ENCODE results near the gene PRKACB.

DNA sequence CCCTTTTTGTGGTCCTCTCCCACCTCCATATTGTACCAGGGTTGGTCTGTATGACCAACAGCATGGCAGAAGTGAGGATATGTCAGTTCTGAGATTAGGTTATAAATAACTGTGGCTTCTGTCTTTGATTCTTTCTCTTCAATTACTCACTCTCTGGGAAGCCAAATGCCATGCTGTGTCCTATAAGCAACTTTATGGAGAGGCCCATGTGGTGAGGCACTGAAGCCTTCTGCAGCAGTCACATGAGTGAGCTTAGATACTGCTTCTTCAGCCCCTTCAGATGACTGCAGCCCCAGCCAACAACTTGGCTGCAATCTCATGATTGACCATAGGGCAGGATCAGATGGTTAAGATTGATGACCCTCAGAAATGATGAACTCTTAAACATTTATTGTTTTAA lies 123.4 kb downstream of the PRKACB start:
- TF ChIP-seq EZH2 (IDR thresholded peaks at IDR 0.05; ENCODE audit: low read depth, unreplicated experiment) (no peak), JUNB (IDR thresholded peaks at IDR 0.05; ENCODE audit: unreplicated experiment) (no peak), CREB1 (CRISPR knock-in tag; IDR thresholded peaks at IDR 0.05; ENCODE audit: low read depth) (no peak), POLR2AphosphoS5 (IDR thresholded peaks at IDR 0.05; ENCODE audit: low read depth) (no peak), EZH2phosphoT487 (IDR thresholded peaks at IDR 0.05; ENCODE audit: unreplicated experiment) (no peak), ZNF114 (CRISPR knock-in tag; IDR thresholded peaks at IDR 0.05) (no peak), NANOG (IDR thresholded peaks at IDR 0.05; ENCODE audit: borderline replicate concordance) (no peak)
- TF ChIP-seq, protein P1, sequence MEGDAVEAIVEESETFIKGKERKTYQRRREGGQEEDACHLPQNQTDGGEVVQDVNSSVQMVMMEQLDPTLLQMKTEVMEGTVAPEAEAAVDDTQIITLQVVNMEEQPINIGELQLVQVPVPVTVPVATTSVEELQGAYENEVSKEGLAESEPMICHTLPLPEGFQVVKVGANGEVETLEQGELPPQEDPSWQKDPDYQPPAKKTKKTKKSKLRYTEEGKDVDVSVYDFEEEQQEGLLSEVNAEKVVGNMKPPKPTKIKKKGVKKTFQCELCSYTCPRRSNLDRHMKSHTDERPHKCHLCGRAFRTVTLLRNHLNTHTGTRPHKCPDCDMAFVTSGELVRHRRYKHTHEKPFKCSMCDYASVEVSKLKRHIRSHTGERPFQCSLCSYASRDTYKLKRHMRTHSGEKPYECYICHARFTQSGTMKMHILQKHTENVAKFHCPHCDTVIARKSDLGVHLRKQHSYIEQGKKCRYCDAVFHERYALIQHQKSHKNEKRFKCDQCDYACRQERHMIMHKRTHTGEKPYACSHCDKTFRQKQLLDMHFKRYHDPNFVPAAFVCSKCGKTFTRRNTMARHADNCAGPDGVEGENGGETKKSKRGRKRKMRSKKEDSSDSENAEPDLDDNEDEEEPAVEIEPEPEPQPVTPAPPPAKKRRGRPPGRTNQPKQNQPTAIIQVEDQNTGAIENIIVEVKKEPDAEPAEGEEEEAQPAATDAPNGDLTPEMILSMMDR (conservative IDR thresholded peaks at IDR 0.05; ENCODE audit: low read depth in 2 of 2): no peak
- TF ChIP-seq, protein P2, sequence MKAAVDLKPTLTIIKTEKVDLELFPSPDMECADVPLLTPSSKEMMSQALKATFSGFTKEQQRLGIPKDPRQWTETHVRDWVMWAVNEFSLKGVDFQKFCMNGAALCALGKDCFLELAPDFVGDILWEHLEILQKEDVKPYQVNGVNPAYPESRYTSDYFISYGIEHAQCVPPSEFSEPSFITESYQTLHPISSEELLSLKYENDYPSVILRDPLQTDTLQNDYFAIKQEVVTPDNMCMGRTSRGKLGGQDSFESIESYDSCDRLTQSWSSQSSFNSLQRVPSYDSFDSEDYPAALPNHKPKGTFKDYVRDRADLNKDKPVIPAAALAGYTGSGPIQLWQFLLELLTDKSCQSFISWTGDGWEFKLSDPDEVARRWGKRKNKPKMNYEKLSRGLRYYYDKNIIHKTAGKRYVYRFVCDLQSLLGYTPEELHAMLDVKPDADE (IDR thresholded peaks at IDR 0.05): no peak
- TF ChIP-seq, protein P3, sequence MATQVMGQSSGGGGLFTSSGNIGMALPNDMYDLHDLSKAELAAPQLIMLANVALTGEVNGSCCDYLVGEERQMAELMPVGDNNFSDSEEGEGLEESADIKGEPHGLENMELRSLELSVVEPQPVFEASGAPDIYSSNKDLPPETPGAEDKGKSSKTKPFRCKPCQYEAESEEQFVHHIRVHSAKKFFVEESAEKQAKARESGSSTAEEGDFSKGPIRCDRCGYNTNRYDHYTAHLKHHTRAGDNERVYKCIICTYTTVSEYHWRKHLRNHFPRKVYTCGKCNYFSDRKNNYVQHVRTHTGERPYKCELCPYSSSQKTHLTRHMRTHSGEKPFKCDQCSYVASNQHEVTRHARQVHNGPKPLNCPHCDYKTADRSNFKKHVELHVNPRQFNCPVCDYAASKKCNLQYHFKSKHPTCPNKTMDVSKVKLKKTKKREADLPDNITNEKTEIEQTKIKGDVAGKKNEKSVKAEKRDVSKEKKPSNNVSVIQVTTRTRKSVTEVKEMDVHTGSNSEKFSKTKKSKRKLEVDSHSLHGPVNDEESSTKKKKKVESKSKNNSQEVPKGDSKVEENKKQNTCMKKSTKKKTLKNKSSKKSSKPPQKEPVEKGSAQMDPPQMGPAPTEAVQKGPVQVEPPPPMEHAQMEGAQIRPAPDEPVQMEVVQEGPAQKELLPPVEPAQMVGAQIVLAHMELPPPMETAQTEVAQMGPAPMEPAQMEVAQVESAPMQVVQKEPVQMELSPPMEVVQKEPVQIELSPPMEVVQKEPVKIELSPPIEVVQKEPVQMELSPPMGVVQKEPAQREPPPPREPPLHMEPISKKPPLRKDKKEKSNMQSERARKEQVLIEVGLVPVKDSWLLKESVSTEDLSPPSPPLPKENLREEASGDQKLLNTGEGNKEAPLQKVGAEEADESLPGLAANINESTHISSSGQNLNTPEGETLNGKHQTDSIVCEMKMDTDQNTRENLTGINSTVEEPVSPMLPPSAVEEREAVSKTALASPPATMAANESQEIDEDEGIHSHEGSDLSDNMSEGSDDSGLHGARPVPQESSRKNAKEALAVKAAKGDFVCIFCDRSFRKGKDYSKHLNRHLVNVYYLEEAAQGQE (IDR thresholded peaks at IDR 0.05; ENCODE audit: unreplicated experiment): no peak
- TF ChIP-seq, protein P4, sequence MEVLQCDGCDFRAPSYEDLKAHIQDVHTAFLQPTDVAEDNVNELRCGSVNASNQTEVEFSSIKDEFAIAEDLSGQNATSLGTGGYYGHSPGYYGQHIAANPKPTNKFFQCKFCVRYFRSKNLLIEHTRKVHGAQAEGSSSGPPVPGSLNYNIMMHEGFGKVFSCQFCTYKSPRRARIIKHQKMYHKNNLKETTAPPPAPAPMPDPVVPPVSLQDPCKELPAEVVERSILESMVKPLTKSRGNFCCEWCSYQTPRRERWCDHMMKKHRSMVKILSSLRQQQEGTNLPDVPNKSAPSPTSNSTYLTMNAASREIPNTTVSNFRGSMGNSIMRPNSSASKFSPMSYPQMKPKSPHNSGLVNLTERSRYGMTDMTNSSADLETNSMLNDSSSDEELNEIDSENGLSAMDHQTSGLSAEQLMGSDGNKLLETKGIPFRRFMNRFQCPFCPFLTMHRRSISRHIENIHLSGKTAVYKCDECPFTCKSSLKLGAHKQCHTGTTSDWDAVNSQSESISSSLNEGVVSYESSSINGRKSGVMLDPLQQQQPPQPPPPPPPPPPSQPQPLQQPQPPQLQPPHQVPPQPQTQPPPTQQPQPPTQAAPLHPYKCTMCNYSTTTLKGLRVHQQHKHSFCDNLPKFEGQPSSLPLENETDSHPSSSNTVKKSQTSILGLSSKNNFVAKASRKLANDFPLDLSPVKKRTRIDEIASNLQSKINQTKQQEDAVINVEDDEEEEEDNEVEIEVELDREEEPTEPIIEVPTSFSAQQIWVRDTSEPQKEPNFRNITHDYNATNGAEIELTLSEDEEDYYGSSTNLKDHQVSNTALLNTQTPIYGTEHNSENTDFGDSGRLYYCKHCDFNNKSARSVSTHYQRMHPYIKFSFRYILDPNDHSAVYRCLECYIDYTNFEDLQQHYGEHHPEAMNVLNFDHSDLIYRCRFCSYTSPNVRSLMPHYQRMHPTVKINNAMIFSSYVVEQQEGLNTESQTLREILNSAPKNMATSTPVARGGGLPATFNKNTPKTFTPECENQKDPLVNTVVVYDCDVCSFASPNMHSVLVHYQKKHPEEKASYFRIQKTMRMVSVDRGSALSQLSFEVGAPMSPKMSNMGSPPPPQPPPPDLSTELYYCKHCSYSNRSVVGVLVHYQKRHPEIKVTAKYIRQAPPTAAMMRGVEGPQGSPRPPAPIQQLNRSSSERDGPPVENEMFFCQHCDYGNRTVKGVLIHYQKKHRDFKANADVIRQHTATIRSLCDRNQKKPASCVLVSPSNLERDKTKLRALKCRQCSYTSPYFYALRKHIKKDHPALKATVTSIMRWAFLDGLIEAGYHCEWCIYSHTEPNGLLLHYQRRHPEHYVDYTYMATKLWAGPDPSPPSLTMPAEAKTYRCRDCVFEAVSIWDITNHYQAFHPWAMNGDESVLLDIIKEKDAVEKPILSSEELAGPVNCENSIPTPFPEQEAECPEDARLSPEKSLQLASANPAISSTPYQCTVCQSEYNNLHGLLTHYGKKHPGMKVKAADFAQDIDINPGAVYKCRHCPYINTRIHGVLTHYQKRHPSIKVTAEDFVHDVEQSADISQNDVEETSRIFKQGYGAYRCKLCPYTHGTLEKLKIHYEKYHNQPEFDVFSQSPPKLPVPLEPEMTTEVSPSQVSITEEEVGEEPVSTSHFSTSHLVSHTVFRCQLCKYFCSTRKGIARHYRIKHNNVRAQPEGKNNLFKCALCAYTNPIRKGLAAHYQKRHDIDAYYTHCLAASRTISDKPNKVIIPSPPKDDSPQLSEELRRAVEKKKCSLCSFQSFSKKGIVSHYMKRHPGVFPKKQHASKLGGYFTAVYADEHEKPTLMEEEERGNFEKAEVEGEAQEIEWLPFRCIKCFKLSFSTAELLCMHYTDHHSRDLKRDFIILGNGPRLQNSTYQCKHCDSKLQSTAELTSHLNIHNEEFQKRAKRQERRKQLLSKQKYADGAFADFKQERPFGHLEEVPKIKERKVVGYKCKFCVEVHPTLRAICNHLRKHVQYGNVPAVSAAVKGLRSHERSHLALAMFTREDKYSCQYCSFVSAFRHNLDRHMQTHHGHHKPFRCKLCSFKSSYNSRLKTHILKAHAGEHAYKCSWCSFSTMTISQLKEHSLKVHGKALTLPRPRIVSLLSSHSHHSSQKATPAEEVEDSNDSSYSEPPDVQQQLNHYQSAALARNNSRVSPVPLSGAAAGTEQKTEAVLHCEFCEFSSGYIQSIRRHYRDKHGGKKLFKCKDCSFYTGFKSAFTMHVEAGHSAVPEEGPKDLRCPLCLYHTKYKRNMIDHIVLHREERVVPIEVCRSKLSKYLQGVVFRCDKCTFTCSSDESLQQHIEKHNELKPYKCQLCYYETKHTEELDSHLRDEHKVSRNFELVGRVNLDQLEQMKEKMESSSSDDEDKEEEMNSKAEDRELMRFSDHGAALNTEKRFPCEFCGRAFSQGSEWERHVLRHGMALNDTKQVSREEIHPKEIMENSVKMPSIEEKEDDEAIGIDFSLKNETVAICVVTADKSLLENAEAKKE (CRISPR knock-in tag; IDR thresholded peaks at IDR 0.05): no peak

Measured in GM23338 (cell line).